Endothelial cell of umbilical vein (primary cell): ENCODE results near the gene PTPDC1. TPM values are rescaled to one million over a fixed set of nuclear protein-coding genes. Genes with fewer than 3 reads are reported as not detected.

Source experiments
- BruUV-seq: library from RNA; stranded (reverse); fragments of 400-500 nt; replicated peaks from 2 replicates; lab custom pipeline; 2021; lab: Mats Ljungman, UMichigan
- CTCF ChIA-PET: fragments of 300-600, 350-600 bp; sonication (Branson Sonifier 250); formaldehyde crosslinking; loops from one replicate; lab custom pipeline; 2021; ENCODE audit warnings: antibody characterized with exemption, inconsistent platforms; lab: Charles Lee
- POLR2A ChIA-PET: fragments of 300-600, 350-600 bp; sonication (Branson Sonifier 250); formaldehyde crosslinking; loops from one replicate; lab custom pipeline; 2021; ENCODE audit warnings: antibody characterized with exemption, inconsistent platforms; lab: Charles Lee
- DNase-seq: peaks from one replicate; pipeline ENCODE4 v3.0.0-alpha.2; 2011; ENCODE audit warnings: low read depth, low spot score
- FAIRE-seq: peaks from 2 replicates; lab custom pipeline; 2011; peaks lifted over from hg19 to GRCh38; lab: Jason Lieb, UNC
- H2AFZ ChIP-seq: 2 replicates; pipeline ENCODE4 v1.6.0; 2012; ENCODE audit warnings: low read depth, low read length, control low read depth, inconsistent platforms
- H3K27ac ChIP-seq: 2 replicates; pipeline ENCODE4 v1.5.1; 2011; ENCODE audit warnings: low read depth, mild to moderate bottlenecking, control low read depth, low read length, moderate library complexity; ENCODE audit not compliant: insufficient read depth
- H3K27me3 ChIP-seq, 2 experiments: 2 replicates each; pipeline versions ENCODE4 v1.6.0 to v1.6.1; 2011; ENCODE audit warnings: low read length in 2 of 2, mixed read lengths in 1 of 2; ENCODE audit not compliant: control insufficient read depth in 2 of 2, insufficient read depth in 2 of 2
- H3K36me3 ChIP-seq, 2 experiments: 2 replicates in 1 of 2; 3 replicates in 1 of 2; pipeline ENCODE4 v1.5.1; 2011; ENCODE audit warnings: low read length in 2 of 2, mild to moderate bottlenecking in 1 of 2, moderate library complexity in 1 of 2; ENCODE audit not compliant: control insufficient read depth in 2 of 2, insufficient read depth in 2 of 2; ENCODE audit errors: extremely low read depth in 1 of 2
- H3K4me1 ChIP-seq: 3 replicates; pipeline ENCODE4 v1.5.1; 2011; ENCODE audit warnings: mild to moderate bottlenecking, low read length; ENCODE audit not compliant: control insufficient read depth, insufficient read depth; ENCODE audit errors: extremely low read depth
- H3K4me2 ChIP-seq: 2 replicates; pipeline ENCODE4 v1.6.1; 2011; ENCODE audit warnings: low read length, control low read depth, mixed read lengths; ENCODE audit not compliant: insufficient read depth
- H3K4me3 ChIP-seq, 3 experiments: fragments of 200-600 bp in 1 of 3; sonication (generic), shearing (Covaris generic) in 1 of 3; replicated peaks in 1 of 3; 2 replicates each; pipeline ENCODE4 v1.5.1; 2011 to 2016; ENCODE audit warnings: control low read depth in 3 of 3, low read length in 3 of 3, mild to moderate bottlenecking in 2 of 3, inconsistent platforms in 1 of 3, low read depth in 1 of 3, moderate library complexity in 1 of 3; ENCODE audit not compliant: insufficient read depth in 1 of 3
- H3K79me2 ChIP-seq: 2 replicates; pipeline ENCODE4 v1.6.0; 2012; ENCODE audit warnings: low read length, inconsistent platforms; ENCODE audit not compliant: control insufficient read depth, insufficient read depth
- H3K9ac ChIP-seq: replicated peaks from 2 replicates; pipeline ENCODE3; 2011; ENCODE audit warnings: low read length, control low read depth; ENCODE audit not compliant: insufficient read depth; ENCODE audit errors: extremely low read depth
- H3K9me1 ChIP-seq: replicated peaks from 3 replicates; pipeline ENCODE4 v1.6.0; 2011; ENCODE audit warnings: mild to moderate bottlenecking, low read length; ENCODE audit not compliant: control insufficient read depth, insufficient read depth; ENCODE audit errors: extremely low read depth
- H3K9me3 ChIP-seq: replicated peaks from 2 replicates; pipeline ENCODE4 v1.5.1; 2012; ENCODE audit warnings: low read length, inconsistent platforms; ENCODE audit not compliant: control insufficient read depth, insufficient read depth
- H4K20me1 ChIP-seq: replicated peaks from 2 replicates; pipeline ENCODE3; 2011; ENCODE audit warnings: mild to moderate bottlenecking, low read length; ENCODE audit not compliant: control insufficient read depth, insufficient read depth; ENCODE audit errors: extremely low read depth
- CTCF ChIP-seq, 2 donors: IDR thresholded peaks; 1 replicate in 1 of 2; 2 replicates in 1 of 2; pipeline ENCODE4 v1.5.1; 2011; ENCODE audit warnings: low read length in 2 of 2, mild to moderate bottlenecking in 2 of 2, moderate library complexity in 2 of 2, control low read depth in 1 of 2, inconsistent platforms in 1 of 2, low read depth in 1 of 2; ENCODE audit not compliant: insufficient read depth in 1 of 2; ENCODE audit errors: extremely low read depth in 1 of 2
- EZH2 ChIP-seq: IDR thresholded peaks from 2 replicates; pipeline ENCODE4 v1.6.1; 2012; ENCODE audit warnings: borderline replicate concordance, low read depth, mild to moderate bottlenecking, moderate library complexity, low read length, inconsistent platforms; ENCODE audit not compliant: severe bottlenecking
- FOS ChIP-seq: IDR thresholded peaks from 2 replicates; pipeline ENCODE4 v1.6.1; 2011; ENCODE audit warnings: mild to moderate bottlenecking, low read length, moderate library complexity, borderline replicate concordance; ENCODE audit not compliant: insufficient read depth
- GATA2 ChIP-seq: IDR thresholded peaks from 2 replicates; pipeline ENCODE4 v1.7.0; 2011; ENCODE audit warnings: low read depth, mild to moderate bottlenecking, moderate library complexity, mixed read lengths, low read length; ENCODE audit not compliant: insufficient read length, insufficient read depth
- JUN ChIP-seq: IDR thresholded peaks from 2 replicates; pipeline ENCODE4 v1.6.1; 2011; ENCODE audit warnings: borderline replicate concordance, low read depth; ENCODE audit not compliant: insufficient read length, insufficient read depth
- MAX ChIP-seq: IDR thresholded peaks from 2 replicates; pipeline ENCODE4 v1.6.1; 2011; ENCODE audit not compliant: insufficient read depth, insufficient read length
- MYC ChIP-seq: IDR thresholded peaks from one replicate; pipeline ENCODE4 v1.6.1; 2011; ENCODE audit warnings: mild to moderate bottlenecking, low read depth, low read length
- POLR2A ChIP-seq: IDR thresholded peaks from 2 replicates; pipeline ENCODE4 v1.6.1; 2012; ENCODE audit warnings: low read depth, mild to moderate bottlenecking, control low read depth, low read length
- POLR2AphosphoS5 ChIP-seq: IDR thresholded peaks from 2 replicates; pipeline ENCODE4 v1.6.1; 2012; ENCODE audit warnings: low read depth, mild to moderate bottlenecking, control low read depth, low read length, moderate library complexity; ENCODE audit not compliant: insufficient read depth
- dilution Hi-C: fragments of 300-500 bp; cut with MboI; formaldehyde crosslinking; loops from one replicate; pipeline ENCODE4 v1.15.0; 2019; ENCODE audit warnings: low sequenced_read_pairs; ENCODE audit not compliant: extremely low pct_ligation_motif_present
- intact Hi-C: fragments of 100-400 bp; cut with micrococcal nuclease; formaldehyde crosslinking; loops from one replicate; pipeline ENCODE4 v1.10.0; 2022
- polyA plus RNA-seq, 4 experiments: library from polyadenylated mRNA; depleted of rRNA in 3 of 4; stranded (reverse) in 3 of 4; unstranded in 1 of 4; fragments of >200 nt; gene quantifications; 2 replicates each; pipeline versions ENCODE4 v1.2.1 to v1.2.3, GENCODE V29; 2011 to 2012; ENCODE audit warnings: missing spikeins in 1 of 4
- total RNA-seq: library from RNA; stranded (reverse); gene quantifications from 2 replicates; pipeline ENCODE4 v1.2.3, GENCODE V29; 2021

PTPDC1 gene
- total and polyA plus RNA-seq, 2 donors (not counting 3 experiments of a cell fraction or from before 2014, with no cell fraction given) = 4.3 to 9.1 TPM

GRCh38 chr9:94083384-94083783, 880 bp upstream of the PTPDC1 start:
- Histone ChIP-seq H3K4me1 (peaks cover 9% of the 10 kb centered on the region), H4K20me1 (no peaks in the 10 kb centered on the region), H3K27ac (no peak overlapping the region), H3K4me2 (no peak overlapping the region), H3K9ac (no peak overlapping the region), H3K9me3 (no peaks in the 10 kb centered on the region), H3K4me3 (no peak overlapping the region), H3K27me3 (no peaks in the 10 kb centered on the region), H3K36me3 (no peaks in the 10 kb centered on the region), H2AFZ (no peak overlapping the region), H3K9me1 (no peaks in the 10 kb centered on the region), H3K79me2 (no peaks in the 10 kb centered on the region)
- dilution Hi-C loops = no loop called here
- POLR2A ChIA-PET = no interaction called here
- DNase-seq (no peak), FAIRE-seq (no peak)
- intact Hi-C loops = no loop called here
- TF ChIP-seq CTCF (IDR thresholded peaks at IDR 0.05; ENCODE audit: extremely low read depth in 1 of 2, insufficient read depth in 1 of 2, low read depth in 1 of 2, low read length in 2 of 2) = no peak
- TF ChIP-seq POLR2A = no peak
- no peak for TF ChIP-seq POLR2AphosphoS5
- TF ChIP-seq JUN = no peak
- CTCF ChIA-PET = interaction anchor here (0.9 to 1.7 kb wide), 4 partner anchors 9 to 130 kb away, joined by 3 to 4 read pairs (median 3); no protein-coding TSS in a partner anchor
- BruUV-seq = no TSS peak

GRCh38 chr9:94085062-94085639, 887 bp downstream of the PTPDC1 start:
- ChIA-PET POLR2A (no interaction called here), CTCF (interaction anchor here (0.8 to 3.3 kb wide), 8 partner anchors 13 to 128 kb away, joined by 3 to 15 read pairs (median 4); no protein-coding TSS in a partner anchor)
- no peaks in the 10 kb centered on the region for H4K20me1 ChIP-seq
- dilution Hi-C loops (no loop called here), intact Hi-C loops (loop anchor here (5.0 kb wide), 1 partner anchor 52 kb away; no protein-coding TSS in a partner anchor)
- H3K4me1 ChIP-seq = peaks cover 9% of the 10 kb centered on the region
- FAIRE-seq (no peak), DNase-seq (no peak)
- H3K9me3 ChIP-seq = no peaks in the 10 kb centered on the region
- H3K4me2 ChIP-seq = no peak overlapping the region
- no peak overlapping the region for H3K4me3 ChIP-seq
- H3K27ac ChIP-seq = no peak overlapping the region
- H3K27me3 ChIP-seq = no peaks in the 10 kb centered on the region
- TF ChIP-seq EZH2 (no peak), MAX (no peak), JUN (no peak), FOS (no peak), GATA2 (no peak), MYC (no peak), POLR2A (no peak), POLR2AphosphoS5 (no peak), CTCF (IDR thresholded peaks at IDR 0.05; ENCODE audit: extremely low read depth in 1 of 2, insufficient read depth in 1 of 2, low read depth in 1 of 2, low read length in 2 of 2) (no peak)
- no peaks in the 10 kb centered on the region for H3K36me3 ChIP-seq
- no peak overlapping the region for H2AFZ ChIP-seq
- H3K79me2 ChIP-seq = no peaks in the 10 kb centered on the region
- no peaks in the 10 kb centered on the region for H3K9me1 ChIP-seq
- H3K9ac ChIP-seq = no peak overlapping the region
- BruUV-seq = no TSS peak
